Hematopoietic multipotent progenitor cell treated with erythropoietin and hydrocortisone succinate and interleukin-3 and kit ligand, for 15 days (in vitro differentiated cells): ENCODE data around the gene AQP12A.
"Not testable (repeated sequence)": the region's sequence is repeated elsewhere in the genome, so short reads cannot be mapped to it uniquely, and the experiment has no call there.

ENCODE experiments used
- DNase-seq: peaks from one replicate; pipeline ENCODE4 v3.0.0-alpha.2; 2015; ENCODE audit warnings: low spot score

Gene AQP12A

DNA sequence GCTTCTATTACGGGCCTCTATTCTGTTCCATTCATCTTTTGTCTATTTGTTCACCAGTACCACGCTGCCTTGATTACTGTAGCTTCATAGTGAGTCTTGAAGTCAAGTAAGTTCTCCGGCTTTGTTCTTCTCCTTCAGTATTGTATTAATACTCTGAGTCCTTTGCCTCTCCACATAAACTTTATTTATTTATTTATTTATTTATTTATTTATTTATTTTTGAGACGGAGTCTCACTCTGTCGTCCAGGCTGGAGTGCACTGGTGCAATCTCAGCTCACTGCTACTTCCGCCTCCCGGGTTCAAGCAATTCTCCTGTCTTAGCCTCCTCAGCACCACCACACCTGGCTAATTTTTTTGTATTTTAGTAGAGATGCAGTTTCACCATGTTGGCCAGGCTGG is 31.8 kb upstream of the AQP12A start:
- not testable (repeated sequence) for DNase-seq

DNA sequence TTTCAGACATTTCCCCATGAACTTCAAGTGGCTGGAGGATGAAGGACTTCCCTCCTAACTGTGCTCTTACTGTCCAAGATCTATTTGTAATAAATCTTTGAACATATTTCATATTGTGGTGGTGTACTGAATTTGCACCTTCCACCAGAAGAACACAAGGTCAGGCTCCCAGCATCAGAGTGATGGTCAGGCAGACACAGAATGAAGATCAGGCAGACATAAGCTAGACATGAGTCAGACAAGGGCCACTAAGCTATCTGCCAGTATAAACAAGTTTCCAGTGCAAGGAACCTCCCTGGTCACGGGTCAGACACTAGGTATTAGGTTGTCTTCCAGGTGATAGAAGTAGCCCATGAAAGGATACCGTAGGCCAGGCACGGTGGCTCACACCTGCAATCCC is 29.0 kb upstream of the AQP12A start:
- DNase-seq: no peak

DNA sequence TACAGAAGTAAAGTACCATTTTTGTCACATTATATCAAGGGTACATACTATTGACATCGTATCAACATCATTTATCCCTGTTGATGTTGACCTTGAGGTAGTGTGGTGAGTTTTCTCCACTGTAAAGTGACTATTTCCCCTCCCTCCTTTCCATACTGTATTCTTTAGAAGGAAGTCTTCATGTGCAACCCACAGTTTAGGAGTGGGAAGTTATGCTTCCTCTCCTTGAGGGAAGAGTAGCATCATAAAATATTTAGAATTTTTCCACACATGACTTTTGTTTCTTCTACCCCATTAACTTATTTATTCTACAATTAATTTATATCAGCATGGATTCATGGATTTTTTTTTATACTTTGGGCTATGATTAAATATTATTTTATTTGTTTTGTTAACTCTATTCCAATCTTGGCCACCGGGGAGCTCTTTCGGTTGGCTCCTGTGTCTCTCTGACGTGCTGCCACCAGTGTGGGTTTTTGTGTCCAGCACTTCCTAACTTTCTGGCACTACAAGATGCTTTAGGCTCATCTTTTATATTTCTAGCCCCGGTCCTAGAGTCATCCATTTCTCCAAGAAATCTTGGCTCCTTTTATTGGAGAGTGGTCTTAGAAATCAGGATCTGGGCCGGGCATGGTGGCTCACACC is 28.0 kb upstream of the AQP12A start:
- DNase-seq: no peak

DNA sequence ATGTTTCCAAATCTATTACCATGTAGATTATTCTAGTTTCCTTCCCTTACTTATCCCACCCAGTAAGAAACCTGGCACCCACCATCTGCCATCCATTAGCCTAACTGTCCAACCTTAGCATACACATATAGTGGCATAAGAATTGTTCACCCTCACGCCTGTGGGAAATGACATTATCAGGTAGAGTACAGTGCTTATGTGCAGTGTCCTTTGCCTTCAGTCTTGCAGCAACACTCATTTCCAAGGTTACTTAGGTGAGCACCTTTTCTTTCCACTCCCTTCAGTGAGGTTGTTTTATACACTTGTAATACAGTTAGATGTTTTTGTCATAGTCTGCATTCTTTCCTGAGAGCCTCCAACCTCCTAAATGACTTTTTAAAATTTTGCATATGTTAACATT is 27.0 kb upstream of the AQP12A start:
- no peak for DNase-seq

DNA sequence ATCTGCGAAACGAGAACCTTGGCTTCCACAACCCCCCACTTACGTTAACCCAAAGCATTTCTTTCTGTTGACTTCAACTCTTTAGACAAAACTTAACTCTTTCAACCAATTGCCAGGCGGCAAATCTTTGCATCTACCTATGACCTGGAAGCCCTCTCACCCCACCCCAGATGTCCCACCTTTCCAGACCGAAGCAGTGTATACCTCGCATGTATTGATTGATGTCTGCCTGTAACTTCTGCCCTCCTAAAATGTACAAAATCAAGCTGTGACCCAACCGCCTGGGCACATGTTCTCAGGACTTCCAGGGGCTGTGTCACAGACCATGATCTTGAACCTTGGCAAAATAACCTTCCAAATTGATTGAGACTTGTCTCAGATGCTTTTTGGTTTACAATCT is 21.3 kb upstream of the AQP12A start:
- DNase-seq: no peak

DNA sequence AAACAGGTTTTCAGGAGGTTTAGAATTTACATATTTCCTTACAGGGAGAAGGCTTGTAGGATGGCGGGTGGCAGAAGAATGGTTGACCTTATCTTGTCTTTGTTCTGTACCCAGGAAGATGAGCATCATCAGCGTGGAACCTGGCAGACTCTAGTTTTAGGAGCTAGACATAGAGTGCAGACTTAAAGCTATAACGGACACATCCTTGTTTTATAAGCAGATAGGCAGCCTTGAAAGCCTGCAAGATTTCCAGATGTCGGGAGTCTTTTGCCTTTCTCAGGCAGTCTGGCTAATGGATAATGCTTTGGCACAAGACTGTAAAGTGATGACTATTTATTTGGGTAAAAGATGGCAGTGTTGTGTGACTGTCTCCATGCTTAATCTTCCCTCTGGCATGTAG is 20.7 kb upstream of the AQP12A start:
- no peak for DNase-seq

DNA sequence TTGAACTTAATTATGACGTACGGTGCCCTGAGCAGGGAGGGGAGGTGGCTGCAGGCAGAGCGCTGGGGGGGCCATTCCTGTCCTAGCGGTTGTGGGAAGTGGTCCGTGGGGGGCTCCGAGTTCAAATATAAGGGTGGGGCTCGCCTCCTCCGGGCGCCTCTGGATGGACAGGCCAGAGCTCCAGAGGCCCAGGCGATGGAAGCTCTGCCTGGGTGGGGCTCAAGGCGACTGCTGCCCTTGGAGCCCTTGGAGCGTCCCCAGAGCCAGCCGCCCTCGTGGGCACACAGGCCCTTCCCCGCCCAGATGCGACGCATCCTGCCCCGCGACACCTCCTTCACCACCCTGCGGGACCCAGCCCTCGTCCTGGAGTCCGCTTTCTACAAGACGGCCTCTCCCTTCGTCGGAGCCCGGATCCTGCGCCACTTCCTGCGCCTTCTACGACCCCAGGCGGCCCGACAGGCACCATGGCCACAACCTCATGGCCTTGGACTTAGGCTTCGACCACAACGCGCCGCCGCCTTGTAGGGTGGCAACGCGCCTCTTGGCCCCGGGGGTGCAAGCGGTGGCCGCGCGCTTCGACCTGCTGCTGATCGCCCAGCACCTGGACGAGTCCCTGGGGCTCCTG is 19.5 kb upstream of the AQP12A start:
- no peak for DNase-seq

DNA sequence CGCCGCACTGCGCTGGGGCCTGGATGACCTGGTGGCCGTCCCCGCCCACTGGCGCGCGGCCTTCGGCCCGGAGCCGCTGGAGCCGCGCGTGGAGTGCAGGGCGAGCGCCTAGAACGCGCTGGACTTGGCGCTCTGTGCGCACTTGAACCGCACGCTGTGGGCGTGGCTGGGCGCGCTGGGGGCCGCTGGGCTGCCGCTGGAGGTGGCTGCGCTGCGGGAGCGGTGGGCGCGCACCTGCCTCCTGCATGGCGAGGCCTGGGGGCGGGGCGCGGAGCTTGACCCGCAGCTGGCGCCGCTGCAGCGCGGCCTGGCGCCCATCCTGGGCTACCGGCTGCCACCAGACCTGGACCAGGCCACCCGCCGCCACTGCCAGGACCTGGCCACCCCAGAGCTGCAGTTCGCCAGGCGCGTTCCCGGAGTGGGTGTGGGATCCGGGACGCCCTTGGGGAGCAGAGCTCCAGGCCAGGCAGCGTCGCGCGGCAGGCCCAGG is 18.9 kb upstream of the AQP12A start:
- DNase-seq: no peak

DNA sequence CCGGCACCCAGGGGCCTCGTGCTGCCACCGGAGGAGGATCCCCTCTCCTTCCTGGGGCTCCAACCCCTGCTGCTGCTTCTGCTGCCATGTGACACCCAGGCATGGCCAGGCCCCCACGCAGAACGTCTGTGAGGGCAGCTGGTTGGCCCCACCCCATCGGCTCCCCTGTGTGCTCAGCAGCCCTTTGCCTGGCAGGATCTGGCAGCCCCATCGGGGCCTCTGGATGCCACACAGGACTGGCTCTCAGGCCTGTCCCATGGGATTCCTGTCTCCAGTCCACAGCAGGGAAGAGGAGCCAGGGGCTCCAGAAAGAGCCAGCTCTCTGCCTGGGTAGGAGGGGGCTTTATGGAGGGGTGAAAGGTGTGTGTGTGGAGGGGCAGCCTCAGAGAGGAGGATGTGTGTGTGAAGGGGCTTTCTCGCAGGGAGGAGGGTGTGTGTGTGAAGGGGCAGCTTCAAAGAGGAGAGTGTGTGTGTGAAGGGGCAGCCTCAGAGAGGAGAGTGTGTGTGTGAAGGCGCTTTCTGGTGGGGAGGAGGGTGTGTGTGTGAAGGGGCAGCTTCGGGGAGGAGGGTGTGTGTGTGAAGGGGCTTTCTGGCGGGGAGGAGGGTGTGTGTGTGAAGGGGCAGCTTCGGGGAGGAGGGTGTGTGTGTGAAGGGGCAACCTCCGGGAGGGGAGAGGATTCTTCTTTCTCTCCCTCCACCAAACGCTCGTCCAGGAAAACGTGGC is 17.0 kb upstream of the AQP12A start:
- DNase-seq: not testable (repeated sequence)

DNA sequence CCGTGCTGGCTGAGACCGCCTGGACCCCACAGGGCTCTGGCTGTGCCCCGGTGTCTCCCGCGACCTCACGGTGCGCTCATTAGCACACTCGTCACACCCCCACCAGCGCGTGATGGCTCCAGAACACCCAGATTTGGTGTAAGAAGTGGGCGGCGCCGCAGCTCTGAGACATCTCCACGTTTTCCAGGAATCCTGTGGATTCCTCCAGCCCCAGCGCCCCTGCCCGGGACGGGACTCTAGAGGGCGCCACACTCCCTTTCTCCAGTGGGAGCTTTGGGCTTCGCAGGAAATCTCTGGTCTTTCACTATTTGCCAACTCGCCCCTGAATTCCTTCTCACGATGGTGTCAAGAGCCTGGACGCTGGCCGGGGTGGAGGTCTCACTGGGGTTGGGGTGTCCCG is 16.3 kb upstream of the AQP12A start:
- not testable (repeated sequence) for DNase-seq

DNA sequence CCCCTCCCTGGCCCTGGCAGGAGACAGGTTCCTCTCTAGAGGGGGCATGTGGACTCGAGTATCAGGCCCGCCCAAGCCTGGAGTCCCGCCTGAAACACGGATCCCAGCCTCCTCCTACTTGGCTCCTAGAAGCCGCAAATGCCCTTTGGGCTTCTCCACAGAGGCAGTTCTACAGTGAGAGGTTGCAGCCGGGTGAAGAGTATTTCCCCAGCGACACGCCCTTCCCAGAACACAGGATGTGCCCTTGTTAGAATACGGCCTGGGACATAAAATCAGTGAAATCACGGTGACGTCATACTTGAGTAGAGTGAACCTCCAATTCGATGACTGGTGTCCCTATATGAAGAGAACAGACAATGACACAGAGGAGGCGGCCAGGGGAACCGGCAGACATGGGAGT is 13.6 kb upstream of the AQP12A start:
- DNase-seq: not testable (repeated sequence)

DNA sequence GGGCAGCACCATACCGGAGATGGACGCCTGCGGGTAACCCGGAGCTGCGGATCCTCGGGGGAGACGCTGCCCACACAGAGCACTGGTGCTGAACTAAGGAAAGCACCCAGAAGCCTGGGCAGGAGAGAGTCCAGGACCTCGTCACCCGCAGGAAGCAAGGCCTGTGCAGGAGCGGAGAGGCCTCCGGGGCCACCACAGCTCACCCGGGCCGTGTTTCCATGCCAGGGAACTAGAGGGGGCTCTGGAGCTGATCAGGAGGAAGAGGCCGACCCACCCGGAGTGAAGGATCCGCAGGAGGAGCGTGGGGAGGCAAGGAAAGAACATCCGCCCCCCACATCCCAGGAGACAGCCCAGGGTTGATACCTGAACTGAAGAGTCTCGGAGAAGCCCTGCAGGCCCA is 12.8 kb upstream of the AQP12A start:
- DNase-seq: not testable (repeated sequence)

DNA sequence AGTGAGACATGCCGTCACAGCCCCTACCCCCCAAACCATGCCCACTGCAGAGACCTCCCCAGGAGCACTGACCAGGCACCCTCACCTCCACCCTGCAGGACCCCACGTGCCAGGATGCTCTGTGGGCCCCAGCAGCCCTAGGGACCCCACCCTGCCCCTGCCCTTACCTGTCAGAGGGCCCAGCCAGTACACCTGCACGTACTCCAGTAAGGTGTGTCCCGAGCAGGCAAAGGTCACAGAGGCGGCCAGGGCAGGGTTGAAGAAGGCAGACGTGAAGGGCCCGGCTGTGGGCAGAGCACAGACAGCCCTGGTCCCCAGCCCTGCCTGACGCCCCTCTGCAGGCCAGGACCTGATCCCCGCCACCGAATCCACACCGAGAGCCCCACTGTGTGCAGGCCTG is 11.5 kb upstream of the AQP12A start:
- DNase-seq: not testable (repeated sequence)

DNA sequence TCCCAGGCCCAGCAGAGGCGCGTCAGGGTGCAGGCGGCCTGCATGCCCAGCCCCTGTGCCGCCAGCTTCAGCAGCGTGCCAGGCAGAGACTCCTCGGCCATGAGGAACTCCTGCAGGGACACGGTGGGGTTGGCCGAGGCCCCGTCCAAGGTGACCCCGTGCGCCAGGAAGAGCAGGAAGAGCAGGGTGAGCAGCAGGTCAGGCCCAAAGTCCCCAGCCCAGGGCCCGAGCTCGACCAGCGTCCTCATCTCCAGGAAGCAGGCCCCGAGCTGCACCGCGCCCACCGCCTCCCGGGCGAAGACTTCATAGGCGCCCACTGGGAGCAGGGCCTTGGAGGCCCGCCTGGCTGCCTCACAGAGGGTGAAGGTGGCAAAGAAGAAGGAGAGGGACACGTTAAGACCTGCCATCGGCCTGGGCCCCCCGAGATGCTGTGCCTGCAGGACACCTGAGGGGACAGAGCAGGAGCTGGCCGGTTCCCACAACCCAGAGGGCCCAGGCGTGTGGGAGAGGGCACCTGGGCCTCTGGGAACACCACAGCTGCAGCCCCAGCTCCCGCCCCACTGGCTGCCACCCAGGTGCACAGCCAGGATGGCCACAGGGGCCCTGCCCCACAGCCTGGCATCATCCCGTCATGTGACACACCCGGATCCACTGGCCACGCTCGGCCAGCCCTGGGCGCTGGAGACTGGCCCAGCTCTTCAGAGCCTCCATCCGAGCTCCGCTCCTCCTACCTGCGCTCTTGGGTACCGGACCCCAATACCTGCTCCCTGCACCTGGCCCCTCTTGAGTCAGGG is 9.0 kb upstream of the AQP12A start, which contains the start of gene AQP12B:
AQP12B (minus strand) TSS at position 455 of the 794 bp plus-strand sequence; CDS start at position 407, 48 bp downstream.
- not testable (repeated sequence) for DNase-seq

DNA sequence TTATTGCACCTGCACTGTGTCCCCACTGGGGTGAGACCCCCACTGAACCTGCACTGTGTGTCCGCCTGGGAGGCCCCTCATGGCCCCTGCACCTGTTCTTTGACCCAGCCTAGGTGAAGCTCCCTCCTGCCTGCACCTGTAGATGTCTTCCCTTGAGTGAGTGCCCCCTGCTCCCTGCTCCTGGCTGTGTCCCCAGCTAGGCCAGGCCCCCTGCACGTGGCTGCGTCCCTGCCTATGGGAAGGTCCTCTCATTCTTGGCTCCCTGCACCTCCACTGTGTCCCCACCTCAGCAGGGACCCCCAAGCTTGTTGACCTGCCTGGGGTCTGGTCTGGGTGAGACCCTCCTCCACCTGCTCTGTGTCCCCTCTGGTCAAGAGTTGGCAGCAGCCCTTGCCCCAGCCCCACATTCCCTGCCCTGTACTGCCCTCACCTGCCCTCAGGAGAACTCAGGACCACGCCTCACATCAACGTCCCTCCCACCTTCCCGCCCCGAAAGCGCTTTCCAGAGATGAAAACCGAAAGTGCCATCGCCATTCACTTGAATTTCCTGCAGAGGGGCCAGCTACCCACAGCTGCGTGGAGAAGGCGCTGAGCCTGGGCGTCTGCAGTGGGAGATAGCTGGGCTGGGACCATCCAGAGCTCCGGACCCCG is 8.2 kb upstream of the AQP12A start:
- DNase-seq: not testable (repeated sequence)

DNA sequence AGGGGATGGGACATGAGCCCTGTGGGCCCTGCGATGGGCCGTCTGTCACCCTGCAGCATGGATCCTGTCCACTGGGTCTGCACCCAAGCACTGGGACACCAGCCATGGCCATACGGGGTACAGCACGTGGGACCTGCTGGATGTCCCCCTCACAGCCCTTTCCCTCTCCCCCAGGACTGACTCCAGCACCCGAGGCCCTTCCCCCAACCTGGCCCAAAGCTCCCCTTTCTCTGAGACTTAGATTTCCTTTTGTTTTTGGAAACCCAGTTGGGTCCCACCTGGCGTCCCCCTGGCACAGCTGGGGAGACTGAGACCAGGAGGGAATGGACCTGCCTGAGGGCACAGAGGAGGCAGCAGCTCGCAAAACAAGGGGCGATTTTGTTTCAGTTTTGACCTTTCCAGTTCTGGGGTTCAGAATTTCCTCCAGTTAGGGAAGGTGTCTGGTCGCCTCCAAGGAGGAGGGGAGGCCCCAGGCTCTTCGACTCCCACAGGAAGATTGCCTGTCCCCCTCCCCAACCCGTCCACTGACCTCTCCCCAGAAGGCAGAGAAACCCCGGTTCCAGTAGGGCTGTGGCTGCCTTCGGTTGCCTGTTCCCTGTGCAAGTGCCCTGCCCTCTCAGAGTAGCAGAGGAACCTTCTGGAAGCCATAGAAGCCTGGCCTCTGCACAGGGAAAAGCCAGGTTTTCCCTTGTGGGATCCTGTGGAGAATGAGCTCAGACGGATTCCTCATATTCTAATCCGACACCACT is 7.5 kb upstream of the AQP12A start:
- not testable (repeated sequence) for DNase-seq

DNA sequence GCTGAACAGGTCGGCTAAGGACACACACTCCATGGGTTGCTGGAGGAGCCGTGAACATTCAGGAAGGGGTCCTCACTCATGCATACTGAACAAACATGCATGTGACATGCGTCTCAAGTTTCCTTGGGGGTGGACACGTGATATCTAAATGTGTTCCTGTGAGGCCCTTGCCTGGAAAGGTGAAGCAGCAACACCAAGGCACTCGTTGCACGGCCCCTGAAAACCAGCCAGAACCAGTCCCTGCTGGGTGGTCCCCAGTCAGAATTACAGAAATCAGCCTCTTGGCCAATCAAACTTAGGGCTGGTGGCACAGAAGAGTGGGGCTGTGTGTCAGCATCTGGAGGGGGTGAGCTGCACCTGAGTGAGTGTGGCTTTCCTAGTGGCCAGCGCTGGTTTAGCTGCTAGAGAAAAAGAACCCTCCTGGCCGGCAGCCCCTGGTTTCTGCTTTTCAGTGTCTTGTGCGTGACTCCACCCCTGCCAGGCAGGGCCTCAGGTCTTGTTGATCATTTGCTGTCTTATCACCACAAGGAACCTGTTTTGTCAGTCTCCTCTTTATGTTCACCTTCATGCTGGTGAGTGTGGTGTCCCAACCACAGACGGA is 5.8 kb upstream of the AQP12A start:
- DNase-seq: no peak

DNA sequence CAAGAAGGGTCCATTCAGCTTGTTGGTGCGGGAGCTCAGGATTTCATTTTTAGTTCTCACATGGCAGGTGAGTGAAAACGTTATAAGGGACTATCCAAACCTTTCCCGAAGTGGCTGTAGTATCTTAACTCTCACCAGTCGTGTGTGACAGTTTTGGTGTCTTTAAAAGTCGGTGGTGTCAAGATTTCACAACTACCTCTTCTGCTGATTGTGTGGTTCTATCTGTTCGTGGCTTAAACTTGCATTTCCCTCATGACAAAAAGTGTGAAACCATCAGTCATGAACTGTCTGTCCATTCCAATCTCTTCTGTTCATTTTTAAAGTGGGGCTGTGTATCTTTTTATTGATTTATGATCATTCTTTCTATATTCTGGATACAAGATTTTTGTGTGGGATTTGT is 5.2 kb upstream of the AQP12A start:
- DNase-seq: no peak

DNA sequence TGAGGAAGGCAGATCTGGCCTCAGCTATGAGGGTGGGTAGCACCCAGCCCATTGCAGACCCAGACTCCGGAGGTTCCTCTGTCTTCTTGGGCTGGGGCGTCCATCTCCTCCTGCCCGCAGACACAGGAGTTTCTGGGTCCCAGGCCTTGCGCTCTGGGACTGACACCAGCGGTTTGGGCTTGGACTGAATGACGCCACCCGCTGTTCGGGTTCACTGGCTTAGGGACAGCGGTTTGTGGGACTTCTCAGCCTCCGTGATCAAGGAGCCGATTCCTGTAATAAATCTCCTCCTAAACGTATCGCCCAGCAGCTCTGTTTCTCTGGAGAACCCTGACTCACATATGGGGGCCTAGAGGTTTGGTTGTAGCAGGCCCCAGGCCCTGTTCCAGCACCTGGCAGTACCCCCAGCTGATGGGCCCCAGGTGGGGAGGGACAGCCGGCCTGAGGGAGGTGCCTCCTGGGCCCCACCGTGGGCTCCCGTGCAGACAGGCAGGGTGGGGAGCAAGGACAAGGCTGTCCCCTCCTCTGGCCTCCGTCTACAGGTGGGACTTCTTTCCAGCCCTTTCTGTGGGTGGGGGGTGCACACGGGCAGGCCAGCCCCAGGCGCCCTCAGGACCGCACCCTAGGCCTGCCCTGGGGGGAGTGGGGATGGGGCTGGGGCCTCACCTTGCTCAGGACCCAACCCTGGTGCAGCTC is 4.5 kb upstream of the AQP12A start:
- DNase-seq: no peak
